ENCODE results near the gene IQCB1.
"Not testable (repeated sequence)": the region's sequence is repeated elsewhere in the genome, so short reads cannot be mapped to it uniquely, and the experiment has no call there.

Gene IQCB1

GRCh38 chr3:121743106-121743505, 91.8 kb downstream of the IQCB1 start:
- not testable (repeated sequence) for DNase-seq

GRCh38 chr3:121740896-121741295, 94.0 kb downstream of the IQCB1 start:
- DNase-seq = no peak

- DNase-seq = no peak
Measured at GRCh38 chr3:121739902-121740301, 95.0 kb downstream of the IQCB1 start.

DNA sequence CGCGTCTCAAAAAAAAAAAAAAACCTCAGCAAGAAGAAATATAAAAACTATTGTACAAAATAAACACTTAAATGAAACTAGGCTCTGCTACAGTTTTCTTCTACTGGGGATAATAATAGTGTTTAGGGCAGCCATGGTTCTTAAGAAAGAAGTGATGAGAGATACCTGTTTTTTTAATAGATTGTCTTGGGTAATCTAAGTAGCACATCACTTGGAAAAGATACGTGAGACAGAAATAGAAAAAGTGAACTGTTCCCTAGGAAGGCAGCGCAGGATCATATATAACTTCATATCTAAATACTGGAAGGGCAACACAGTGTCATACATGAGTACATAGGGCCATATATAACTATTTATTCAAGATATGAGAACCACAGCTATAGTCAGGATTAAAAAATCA, 97.2 kb downstream of the IQCB1 start:
- no peak for DNase-seq

- DNase-seq = no peak
Measured at GRCh38 chr3:121736112-121736511, 98.7 kb downstream of the IQCB1 start.

- no peak for DNase-seq
Measured at GRCh38 chr3:121735047-121735696, 99.7 kb downstream of the IQCB1 start.

GRCh38 chr3:121730940-121731687, 103.7 kb downstream of the IQCB1 start:
- DNase-seq = no peak

- no peak for DNase-seq
Measured at GRCh38 chr3:121724130-121724529, 110.7 kb downstream of the IQCB1 start.

DNA sequence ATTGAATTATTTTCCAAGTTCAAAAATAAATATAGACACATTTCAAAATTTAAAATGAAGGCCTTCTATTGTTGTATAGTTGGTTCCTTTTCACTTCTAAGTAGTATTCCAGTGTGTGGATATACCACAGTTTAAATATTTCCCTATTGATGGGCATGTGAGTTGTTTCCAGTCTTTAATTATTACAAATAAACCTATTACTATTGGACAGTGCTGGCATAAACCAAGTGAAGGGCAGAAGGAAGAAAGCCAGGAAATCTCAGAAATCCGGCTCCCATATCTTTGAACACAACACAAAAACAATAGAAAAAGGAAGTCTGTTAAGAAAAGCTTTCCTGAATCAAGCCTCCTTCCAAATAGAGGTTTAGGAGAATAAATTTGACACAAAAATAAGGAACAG, 111.4 kb downstream of the IQCB1 start:
- DNase-seq = no peak

GRCh38 chr3:121722411-121722810, 112.4 kb downstream of the IQCB1 start:
- no peak for DNase-seq

- DNase-seq = no peak
Measured at GRCh38 chr3:121720163-121720562, 114.7 kb downstream of the IQCB1 start.
